ENCODE data around the gene VASH1.

DNA sequence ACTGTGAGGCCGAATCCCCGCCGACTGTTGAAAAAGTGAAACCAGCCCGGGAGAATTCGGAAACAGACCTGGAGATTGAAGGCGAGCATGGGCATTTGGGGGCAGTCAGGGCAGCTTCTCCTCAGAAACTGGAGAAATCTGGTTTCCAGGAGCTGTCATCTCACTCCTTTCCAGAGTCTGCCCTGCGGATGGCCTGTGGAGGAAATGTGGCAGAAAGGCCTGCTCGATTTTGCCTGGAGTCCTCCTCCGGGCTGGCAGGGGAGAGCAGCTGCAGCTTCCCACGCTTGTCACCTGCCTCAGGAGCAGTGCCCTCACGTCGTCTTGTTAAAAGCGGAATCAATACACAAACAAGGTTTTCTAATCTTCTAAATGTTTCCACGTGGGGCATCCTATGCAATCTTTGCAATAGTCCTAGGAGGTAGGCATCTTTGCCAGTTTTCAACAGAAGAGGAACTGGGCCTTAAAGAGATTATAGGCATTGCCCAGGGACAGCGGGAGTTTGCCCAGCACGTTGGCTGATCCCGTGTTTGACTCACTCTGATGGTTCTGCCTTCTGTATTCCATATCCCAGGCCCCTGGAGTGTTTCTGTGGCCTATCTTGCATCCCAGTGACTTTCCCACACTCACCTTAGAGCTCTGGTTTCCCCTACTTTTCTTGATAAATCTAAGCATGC, 67.2 kb downstream of the VASH1 start:
- TF ChIP-seq, protein P1, sequence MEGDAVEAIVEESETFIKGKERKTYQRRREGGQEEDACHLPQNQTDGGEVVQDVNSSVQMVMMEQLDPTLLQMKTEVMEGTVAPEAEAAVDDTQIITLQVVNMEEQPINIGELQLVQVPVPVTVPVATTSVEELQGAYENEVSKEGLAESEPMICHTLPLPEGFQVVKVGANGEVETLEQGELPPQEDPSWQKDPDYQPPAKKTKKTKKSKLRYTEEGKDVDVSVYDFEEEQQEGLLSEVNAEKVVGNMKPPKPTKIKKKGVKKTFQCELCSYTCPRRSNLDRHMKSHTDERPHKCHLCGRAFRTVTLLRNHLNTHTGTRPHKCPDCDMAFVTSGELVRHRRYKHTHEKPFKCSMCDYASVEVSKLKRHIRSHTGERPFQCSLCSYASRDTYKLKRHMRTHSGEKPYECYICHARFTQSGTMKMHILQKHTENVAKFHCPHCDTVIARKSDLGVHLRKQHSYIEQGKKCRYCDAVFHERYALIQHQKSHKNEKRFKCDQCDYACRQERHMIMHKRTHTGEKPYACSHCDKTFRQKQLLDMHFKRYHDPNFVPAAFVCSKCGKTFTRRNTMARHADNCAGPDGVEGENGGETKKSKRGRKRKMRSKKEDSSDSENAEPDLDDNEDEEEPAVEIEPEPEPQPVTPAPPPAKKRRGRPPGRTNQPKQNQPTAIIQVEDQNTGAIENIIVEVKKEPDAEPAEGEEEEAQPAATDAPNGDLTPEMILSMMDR (conservative IDR thresholded peaks at IDR 0.05; ENCODE audit: low read length): no peak
- TF ChIP-seq EZH2phosphoT487 (IDR thresholded peaks at IDR 0.05; ENCODE audit: borderline replicate concordance): no peak
